Adipocyte (in vitro differentiated cells): ENCODE data around the gene TUBB4B.

Source experiments
- DNase-seq: peaks from one replicate; pipeline ENCODE4 v3.0.0-alpha.2; 2015; ENCODE audit warnings: low read depth
- H3K27me3 ChIP-seq: replicated peaks from 2 replicates; pipeline ENCODE4 v1.7.0; 2013; ENCODE audit warnings: mild to moderate bottlenecking, low read length, moderate library complexity; ENCODE audit not compliant: control insufficient read depth, insufficient read depth
- H3K36me3 ChIP-seq: 2 replicates; pipeline ENCODE4 v1.7.0; 2013; ENCODE audit warnings: low read length, mild to moderate bottlenecking, moderate library complexity; ENCODE audit not compliant: control insufficient read depth, insufficient read depth, severe bottlenecking
- H3K4me1 ChIP-seq: 2 replicates; pipeline ENCODE4 v1.7.0; 2013; ENCODE audit warnings: mild to moderate bottlenecking, low read length, moderate library complexity; ENCODE audit not compliant: control insufficient read depth, insufficient read depth
- H3K4me3 ChIP-seq: 2 replicates; pipeline ENCODE4 v1.7.0; 2013; ENCODE audit warnings: mild to moderate bottlenecking, low read length, moderate library complexity
- H3K9ac ChIP-seq: 2 replicates; pipeline ENCODE4 v1.7.0; 2013; ENCODE audit warnings: mild to moderate bottlenecking, low read length, moderate library complexity
- H3K9me3 ChIP-seq: 2 replicates; pipeline ENCODE4 v1.7.0; 2013; ENCODE audit warnings: mild to moderate bottlenecking, low read length, moderate library complexity; ENCODE audit not compliant: control insufficient read depth

TUBB4B gene

DNA sequence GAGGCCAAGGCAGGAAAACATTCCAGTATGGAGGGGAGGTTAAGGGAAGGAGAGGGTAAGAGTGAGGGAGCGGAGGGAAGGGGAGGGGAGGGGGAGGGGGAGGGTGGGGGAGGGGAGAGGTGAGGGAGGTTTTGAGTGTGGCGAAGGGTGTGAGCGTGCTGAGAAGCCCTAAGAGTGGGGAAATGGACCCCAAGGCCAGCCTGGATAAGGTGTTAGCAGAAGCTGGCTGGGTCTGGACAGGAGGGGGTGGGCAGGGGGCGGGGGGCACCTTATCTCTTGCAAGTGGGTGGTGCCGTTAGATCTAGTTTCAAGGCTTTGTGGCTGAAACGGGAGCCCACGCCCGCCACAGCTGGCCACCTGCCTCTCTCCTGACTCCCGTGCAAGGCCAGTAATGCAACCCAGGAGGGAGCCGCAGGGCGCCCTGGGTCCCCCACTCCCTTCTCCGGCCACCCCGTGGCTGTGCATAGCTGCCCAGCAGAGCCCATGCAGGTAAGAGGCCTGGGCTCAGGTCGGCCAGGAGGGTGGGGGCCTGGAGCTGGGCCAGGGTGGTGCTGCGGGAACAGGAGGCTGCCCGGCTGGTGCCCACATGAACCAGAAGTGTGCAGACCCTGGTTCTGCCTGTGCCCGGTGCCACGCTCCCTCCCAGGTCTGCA is 13.1 kb upstream of the TUBB4B start:
- peaks cover 11% of the 10 kb centered on the region for H3K4me1 ChIP-seq
- no peak overlapping the region for H3K9ac ChIP-seq
- peaks cover 24% of the 10 kb centered on the region for H3K27me3 ChIP-seq
- no peaks in the 10 kb centered on the region for H3K9me3 ChIP-seq
- no peak for DNase-seq
- no peak overlapping the region for H3K4me3 ChIP-seq
- no peaks in the 10 kb centered on the region for H3K36me3 ChIP-seq

GRCh38 chr9:137228506-137228967 is 12.6 kb upstream of the TUBB4B start:
- Histone ChIP-seq H3K9me3 (no peaks in the 10 kb centered on the region), H3K27me3 (peaks cover 24% of the 10 kb centered on the region), H3K9ac (no peak overlapping the region), H3K4me3 (no peak overlapping the region), H3K4me1 (peaks cover 9% of the 10 kb centered on the region), H3K36me3 (no peaks in the 10 kb centered on the region)
- DNase-seq, result no peak

DNA sequence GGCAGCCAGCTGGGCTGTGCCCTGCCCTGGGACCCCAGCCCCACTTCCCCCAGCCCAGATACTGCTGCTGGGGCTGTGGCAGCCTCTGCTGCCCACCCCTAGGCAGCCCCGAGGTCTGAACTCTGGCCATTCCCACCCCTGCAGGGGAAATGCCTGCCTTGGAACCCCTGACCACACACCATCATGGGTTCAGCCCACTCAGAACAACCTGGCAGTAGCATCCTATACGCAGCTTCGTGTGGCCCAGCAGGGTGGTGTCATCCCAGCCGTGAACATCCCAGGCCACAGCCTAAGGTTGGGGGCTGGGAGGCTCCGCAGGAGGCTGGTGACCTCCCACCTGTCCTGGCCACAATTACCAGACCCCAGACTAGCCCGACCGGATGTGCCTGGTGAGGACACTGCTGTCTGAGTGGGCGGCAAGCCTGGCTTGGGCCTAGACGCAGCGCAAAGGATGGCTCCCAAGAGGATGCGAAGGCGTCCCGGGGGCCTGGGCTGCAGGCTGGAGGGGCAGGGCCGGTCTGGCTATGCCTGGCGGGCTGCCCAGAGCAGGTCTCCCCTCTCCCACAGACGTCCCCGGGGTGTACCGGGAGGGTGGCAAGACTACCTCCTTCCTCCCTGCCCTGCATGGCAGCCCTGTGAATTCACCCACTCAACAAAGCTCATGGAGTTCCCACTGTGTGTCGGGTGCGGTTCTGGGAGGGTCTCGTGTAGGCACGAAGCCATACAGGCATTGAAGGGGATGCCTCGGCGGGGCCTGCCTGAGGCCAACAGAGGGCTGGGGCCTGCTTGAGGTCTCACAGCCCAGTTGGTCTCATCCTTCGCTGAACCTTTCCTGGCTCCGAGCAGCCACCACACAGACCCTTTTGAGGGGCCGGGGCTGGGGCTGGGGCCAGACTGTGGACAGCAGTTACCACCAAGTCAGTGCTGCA is 11.9 kb upstream of the TUBB4B start:
- peaks cover 24% of the 10 kb centered on the region for H3K27me3 ChIP-seq
- no peak for DNase-seq
- no peaks in the 10 kb centered on the region for H3K9me3 ChIP-seq
- no peak overlapping the region for H3K9ac ChIP-seq
- no peaks in the 10 kb centered on the region for H3K36me3 ChIP-seq
- H3K4me1 ChIP-seq, result peaks cover 5% of the 10 kb centered on the region
- no peak overlapping the region for H3K4me3 ChIP-seq

- no peak overlapping the region for H3K9ac ChIP-seq
Observed at GRCh38 chr9:137229903-137230704, 11.0 kb upstream of the TUBB4B start.

DNA sequence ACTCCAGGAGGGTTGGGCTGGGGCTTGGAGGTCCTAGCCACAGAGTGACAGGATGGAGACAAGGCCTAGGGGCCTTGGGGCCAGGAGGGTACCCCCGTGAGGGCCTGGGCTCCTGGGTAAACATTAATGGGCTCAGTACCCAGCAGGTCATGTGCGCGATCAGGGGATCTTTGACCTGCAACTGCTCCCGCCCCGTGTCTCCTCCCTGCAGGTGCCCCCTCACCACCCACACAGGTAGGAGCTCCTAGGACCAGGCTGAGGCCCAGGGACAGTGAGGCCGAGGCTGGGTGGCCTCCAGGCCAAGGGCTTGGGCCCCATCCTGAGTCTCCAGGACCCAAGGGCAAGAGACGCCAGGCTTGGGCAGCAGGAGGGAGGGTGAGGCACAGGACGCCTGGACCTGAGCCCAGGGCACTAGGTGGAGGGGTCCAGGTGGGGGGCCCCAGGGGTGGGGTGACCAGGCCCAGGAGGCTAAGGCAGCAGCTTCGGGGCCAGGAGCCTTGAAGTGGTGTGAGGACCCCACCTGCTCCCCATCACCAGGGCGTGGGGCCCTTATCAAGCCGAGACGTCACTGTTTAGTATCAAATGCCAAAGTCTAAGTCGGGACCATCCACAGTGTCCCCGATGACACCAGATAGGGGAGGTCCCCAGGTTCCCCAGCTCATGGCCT is 10.2 kb upstream of the TUBB4B start, which contains the start of gene SLC34A3:
Gene SLC34A3 (plus strand): TSS at position 197 of the 667 bp plus-strand sequence. CDS start 802 bp downstream, outside the sequence.
- no peaks in the 10 kb centered on the region for H3K36me3 ChIP-seq
- no peaks in the 10 kb centered on the region for H3K9me3 ChIP-seq
- peaks cover 5% of the 10 kb centered on the region for H3K4me1 ChIP-seq
- no peak within 1 kb of the TSS for H3K9ac ChIP-seq
- H3K27me3 ChIP-seq, result peaks cover 30% of the 10 kb centered on the region
- H3K4me3 ChIP-seq, result no peak within 1 kb of the TSS
- DNase-seq, result no peak

More at GRCh38 chr9:137229903-137230704, 11.0 kb upstream of the TUBB4B start:
- Histone ChIP-seq H3K9me3 (no peaks in the 10 kb centered on the region), H3K4me1 (peaks cover 5% of the 10 kb centered on the region), H3K4me3 (no peak overlapping the region), H3K36me3 (no peaks in the 10 kb centered on the region), H3K27me3 (peaks cover 24% of the 10 kb centered on the region)
- DNase-seq, result no peak

GRCh38 chr9:137231372-137232039 is 9.6 kb upstream of the TUBB4B start:
- H3K4me3 ChIP-seq, result no peak overlapping the region
- H3K27me3 ChIP-seq, result peaks cover 30% of the 10 kb centered on the region
- H3K9me3 ChIP-seq, result no peaks in the 10 kb centered on the region
- no peaks in the 10 kb centered on the region for H3K36me3 ChIP-seq
- no peak for DNase-seq
- H3K4me1 ChIP-seq, result peaks cover 10% of the 10 kb centered on the region
- no peak overlapping the region for H3K9ac ChIP-seq

- Histone ChIP-seq H3K4me1 (peaks cover 14% of the 10 kb centered on the region), H3K9ac (no peak overlapping the region), H3K27me3 (peaks cover 30% of the 10 kb centered on the region), H3K36me3 (no peaks in the 10 kb centered on the region), H3K4me3 (no peak overlapping the region), H3K9me3 (no peaks in the 10 kb centered on the region)
- no peak for DNase-seq
Observed at GRCh38 chr9:137232101-137232500, 9.0 kb upstream of the TUBB4B start.

- H3K9ac ChIP-seq, result no peak overlapping the region
- peaks cover 10% of the 10 kb centered on the region for H3K4me1 ChIP-seq
- H3K27me3 ChIP-seq, result peaks cover 30% of the 10 kb centered on the region
- no peaks in the 10 kb centered on the region for H3K9me3 ChIP-seq
- no peak overlapping the region for H3K4me3 ChIP-seq
- no peak for DNase-seq
- no peaks in the 10 kb centered on the region for H3K36me3 ChIP-seq
Observed at GRCh38 chr9:137232510-137232909, 8.6 kb upstream of the TUBB4B start.

- H3K36me3 ChIP-seq, result no peaks in the 10 kb centered on the region
- H3K4me1 ChIP-seq, result peaks cover 11% of the 10 kb centered on the region
- peaks cover 30% of the 10 kb centered on the region for H3K27me3 ChIP-seq
- no peak for DNase-seq
- no peaks in the 10 kb centered on the region for H3K9me3 ChIP-seq
- H3K4me3 ChIP-seq, result no peak overlapping the region
- H3K9ac ChIP-seq, result no peak overlapping the region
Observed at GRCh38 chr9:137233143-137233980, 7.7 kb upstream of the TUBB4B start.
